ENCODE results near the gene NEU3. TPM values are rescaled to one million over a fixed set of nuclear protein-coding genes. Genes with fewer than 3 reads are reported as not detected.
"Not testable (repeated sequence)": the region's sequence is repeated elsewhere in the genome, so short reads cannot be mapped to it uniquely, and the experiment has no call there.

The NEU3 gene
- polyA plus RNA-seq, 1 donor = 17.1 TPM

GRCh38 chr11:74953451-74953850 is 35.3 kb upstream of the NEU3 start:
- H3K36me3 ChIP-seq (ENCODE audit: control insufficient read depth, insufficient read depth, low read length) = peaks cover 8% of the 10 kb centered on the region
- no peak overlapping the region for H3K27ac ChIP-seq (ENCODE audit: low read length)
- no peaks in the 10 kb centered on the region for H3K9me3 ChIP-seq (ENCODE audit: control insufficient read depth, low read depth, low read length)
- DNase-seq = no peak
- no peak overlapping the region for H3K4me3 ChIP-seq (ENCODE audit: low read length)
- peaks cover 6% of the 10 kb centered on the region for H3K4me1 ChIP-seq (ENCODE audit: control insufficient read depth, insufficient read depth, low read length)
- H3K27me3 ChIP-seq (ENCODE audit: control insufficient read depth, insufficient read depth, low read length) = no peaks in the 10 kb centered on the region
- 100% methylated on average over 1 of the region's 5 CpGs for whole genome bisulfite sequencing (ENCODE audit: insufficient coverage, low lambda C conversion rate)

GRCh38 chr11:74954199-74954598 is 34.5 kb upstream of the NEU3 start:
- Histone ChIP-seq H3K27me3 (ENCODE audit: control insufficient read depth, insufficient read depth, low read length) (no peaks in the 10 kb centered on the region), H3K27ac (ENCODE audit: low read length) (no peak overlapping the region), H3K9me3 (ENCODE audit: control insufficient read depth, low read depth, low read length) (no peaks in the 10 kb centered on the region), H3K4me3 (ENCODE audit: low read length) (no peak overlapping the region), H3K36me3 (ENCODE audit: control insufficient read depth, insufficient read depth, low read length) (peaks cover 8% of the 10 kb centered on the region), H3K4me1 (ENCODE audit: control insufficient read depth, insufficient read depth, low read length) (peaks cover 6% of the 10 kb centered on the region)
- WGBS (ENCODE audit: insufficient coverage, low lambda C conversion rate) = no CpG with 5 or more reads among the region's 1 CpG
- no peak for DNase-seq

- Histone ChIP-seq H3K9me3 (ENCODE audit: control insufficient read depth, low read depth, low read length) (no peaks in the 10 kb centered on the region), H3K27ac (ENCODE audit: low read length) (no peak overlapping the region), H3K4me1 (ENCODE audit: control insufficient read depth, insufficient read depth, low read length) (no peaks in the 10 kb centered on the region), H3K27me3 (ENCODE audit: control insufficient read depth, insufficient read depth, low read length) (no peaks in the 10 kb centered on the region), H3K4me3 (ENCODE audit: low read length) (no peak overlapping the region), H3K36me3 (ENCODE audit: control insufficient read depth, insufficient read depth, low read length) (peaks cover 8% of the 10 kb centered on the region)
- DNase-seq = no peak
- 71% methylated on average over 2 of the region's 4 CpGs for WGBS (ENCODE audit: insufficient coverage, low lambda C conversion rate)
These were observed 32.2 kb upstream of the NEU3 start for GRCh38 chr11:74956397-74957015.

GRCh38 chr11:74957937-74958629 is 30.6 kb upstream of the NEU3 start:
- no CpG with 5 or more reads among the region's 1 CpG for WGBS (ENCODE audit: insufficient coverage, low lambda C conversion rate)
- H3K27ac ChIP-seq (ENCODE audit: low read length) = no peak overlapping the region

GRCh38 chr11:74960128-74960527 is 28.6 kb upstream of the NEU3 start:
- H3K36me3 ChIP-seq (ENCODE audit: control insufficient read depth, insufficient read depth, low read length); DNase-seq; H3K27ac ChIP-seq (ENCODE audit: low read length); H3K27me3 ChIP-seq (ENCODE audit: control insufficient read depth, insufficient read depth, low read length); H3K4me1 ChIP-seq (ENCODE audit: control insufficient read depth, insufficient read depth, low read length); H3K4me3 ChIP-seq (ENCODE audit: low read length); H3K9me3 ChIP-seq (ENCODE audit: control insufficient read depth, low read depth, low read length): not testable (repeated sequence)
- no CpG with 5 or more reads among the region's 6 CpGs for WGBS (ENCODE audit: insufficient coverage, low lambda C conversion rate)

More at GRCh38 chr11:74957937-74958629, 30.6 kb upstream of the NEU3 start:
- H3K4me1 ChIP-seq (ENCODE audit: control insufficient read depth, insufficient read depth, low read length) = no peaks in the 10 kb centered on the region
- no peak overlapping the region for H3K4me3 ChIP-seq (ENCODE audit: low read length)
- H3K27me3 ChIP-seq (ENCODE audit: control insufficient read depth, insufficient read depth, low read length) = no peaks in the 10 kb centered on the region
- no peaks in the 10 kb centered on the region for H3K9me3 ChIP-seq (ENCODE audit: control insufficient read depth, low read depth, low read length)
- no peak for DNase-seq
- peaks cover 5% of the 10 kb centered on the region for H3K36me3 ChIP-seq (ENCODE audit: control insufficient read depth, insufficient read depth, low read length)

GRCh38 chr11:74966651-74967050 is 22.1 kb upstream of the NEU3 start:
- no peak for DNase-seq
- no CpG with 5 or more reads among the region's 5 CpGs for WGBS (ENCODE audit: insufficient coverage, low lambda C conversion rate)
- no peak overlapping the region for H3K27ac ChIP-seq (ENCODE audit: low read length)
- peaks cover 39% of the 10 kb centered on the region for H3K36me3 ChIP-seq (ENCODE audit: control insufficient read depth, insufficient read depth, low read length)
- H3K4me1 ChIP-seq (ENCODE audit: control insufficient read depth, insufficient read depth, low read length) = no peaks in the 10 kb centered on the region
- H3K4me3 ChIP-seq (ENCODE audit: low read length) = no peak overlapping the region
- H3K27me3 ChIP-seq (ENCODE audit: control insufficient read depth, insufficient read depth, low read length) = no peaks in the 10 kb centered on the region
- no peaks in the 10 kb centered on the region for H3K9me3 ChIP-seq (ENCODE audit: control insufficient read depth, low read depth, low read length)

GRCh38 chr11:74970852-74971395 is 17.8 kb upstream of the NEU3 start:
- Histone ChIP-seq H3K9me3 (ENCODE audit: control insufficient read depth, low read depth, low read length) (no peaks in the 10 kb centered on the region), H3K4me1 (ENCODE audit: control insufficient read depth, insufficient read depth, low read length) (no peaks in the 10 kb centered on the region), H3K36me3 (ENCODE audit: control insufficient read depth, insufficient read depth, low read length) (peaks cover 66% of the 10 kb centered on the region), H3K27me3 (ENCODE audit: control insufficient read depth, insufficient read depth, low read length) (no peaks in the 10 kb centered on the region), H3K4me3 (ENCODE audit: low read length) (no peak overlapping the region), H3K27ac (ENCODE audit: low read length) (no peak overlapping the region)
- no CpG with 5 or more reads among the region's 1 CpG for WGBS (ENCODE audit: insufficient coverage, low lambda C conversion rate)
- no peak for DNase-seq

- Histone ChIP-seq H3K9me3 (ENCODE audit: control insufficient read depth, low read depth, low read length) (no peaks in the 10 kb centered on the region), H3K36me3 (ENCODE audit: control insufficient read depth, insufficient read depth, low read length) (peaks cover 65% of the 10 kb centered on the region), H3K4me1 (ENCODE audit: control insufficient read depth, insufficient read depth, low read length) (no peaks in the 10 kb centered on the region), H3K4me3 (ENCODE audit: low read length) (no peak overlapping the region), H3K27ac (ENCODE audit: low read length) (no peak overlapping the region), H3K27me3 (ENCODE audit: control insufficient read depth, insufficient read depth, low read length) (no peaks in the 10 kb centered on the region)
- WGBS (ENCODE audit: insufficient coverage, low lambda C conversion rate) = 100% methylated on average over 1 of the region's 6 CpGs
- DNase-seq = no peak
These were observed 17.3 kb upstream of the NEU3 start for GRCh38 chr11:74971424-74971823.

- Histone ChIP-seq H3K9me3 (ENCODE audit: control insufficient read depth, low read depth, low read length) (no peaks in the 10 kb centered on the region), H3K4me1 (ENCODE audit: control insufficient read depth, insufficient read depth, low read length) (no peaks in the 10 kb centered on the region), H3K27ac (ENCODE audit: low read length) (no peak overlapping the region), H3K4me3 (ENCODE audit: low read length) (no peak overlapping the region), H3K27me3 (ENCODE audit: control insufficient read depth, insufficient read depth, low read length) (no peaks in the 10 kb centered on the region), H3K36me3 (ENCODE audit: control insufficient read depth, insufficient read depth, low read length) (peaks cover 50% of the 10 kb centered on the region)
- no peak for DNase-seq
- WGBS (ENCODE audit: insufficient coverage, low lambda C conversion rate) = no CpG with 5 or more reads among the region's 4 CpGs
These were observed 10.7 kb upstream of the NEU3 start for GRCh38 chr11:74978041-74978440.

- H3K27me3 ChIP-seq (ENCODE audit: control insufficient read depth, insufficient read depth, low read length) = no peaks in the 10 kb centered on the region
- WGBS (ENCODE audit: insufficient coverage, low lambda C conversion rate) = 100% methylated on average over 2 of the region's 2 CpGs
- peaks cover 32% of the 10 kb centered on the region for H3K36me3 ChIP-seq (ENCODE audit: control insufficient read depth, insufficient read depth, low read length)
- no peak overlapping the region for H3K27ac ChIP-seq (ENCODE audit: low read length)
- no peak for DNase-seq
- H3K9me3 ChIP-seq (ENCODE audit: control insufficient read depth, low read depth, low read length) = no peaks in the 10 kb centered on the region
- H3K4me3 ChIP-seq (ENCODE audit: low read length) = no peak overlapping the region
- no peaks in the 10 kb centered on the region for H3K4me1 ChIP-seq (ENCODE audit: control insufficient read depth, insufficient read depth, low read length)
These were observed 8.1 kb upstream of the NEU3 start for GRCh38 chr11:74980634-74981033.
